IMR-90 (cell line): Measurements from ENCODE around the gene TSPAN32.

Experiments used
- BHLHE40 ChIP-seq: fragments of 150-350 bp; IDR thresholded peaks from 2 replicates; pipeline ENCODE4 v1.6.1; 2016; ENCODE audit warnings: mild to moderate bottlenecking, low read depth, low read length
- CEBPB ChIP-seq: IDR thresholded peaks from 2 replicates; pipeline ENCODE4 v1.6.1; 2012; ENCODE audit warnings: low read depth, low read length, improper control_type of control experiment
- FOS ChIP-seq: fragments of 150-350 bp; IDR thresholded peaks from 2 replicates; pipeline ENCODE4 v1.6.1; 2016; ENCODE audit warnings: low read depth, low read length
- MAFK ChIP-seq: IDR thresholded peaks from 2 replicates; pipeline ENCODE4 v1.6.1; 2012; ENCODE audit warnings: low read depth, low read length, improper control_type of control experiment
- MAZ ChIP-seq: IDR thresholded peaks from 2 replicates; pipeline ENCODE4 v1.6.1; 2012; ENCODE audit warnings: low read depth, mild to moderate bottlenecking, low read length, improper control_type of control experiment, moderate library complexity, borderline replicate concordance
- MXI1 ChIP-seq: IDR thresholded peaks from 2 replicates; pipeline ENCODE4 v1.6.1; 2012; ENCODE audit warnings: low read depth, mild to moderate bottlenecking, low read length, moderate library complexity, borderline replicate concordance
- POLR2A ChIP-seq: IDR thresholded peaks from 2 replicates; pipeline ENCODE4 v1.6.1; 2012; ENCODE audit warnings: mild to moderate bottlenecking, low read depth, low read length
- RAD21 ChIP-seq: IDR thresholded peaks from 2 replicates; pipeline ENCODE4 v1.6.1; 2012; ENCODE audit warnings: low read length, improper control_type of control experiment
- RCOR1 ChIP-seq: IDR thresholded peaks from 2 replicates; pipeline ENCODE4 v1.6.1; 2012; ENCODE audit warnings: mild to moderate bottlenecking, low read length, improper control_type of control experiment; ENCODE audit not compliant: insufficient replicate concordance
- RFX5 ChIP-seq: IDR thresholded peaks from 2 replicates; pipeline ENCODE4 v1.8.0; 2012; ENCODE audit warnings: low read depth, mild to moderate bottlenecking, low read length, moderate library complexity
- SMC3 ChIP-seq: fragments of 150-350 bp; IDR thresholded peaks from 2 replicates; pipeline ENCODE4 v1.6.1; 2016; ENCODE audit warnings: low read depth, mild to moderate bottlenecking, antibody characterized with exemption, low read length, moderate library complexity
- TF ChIP-seq, protein P1 (sequence below): conservative IDR thresholded peaks from 2 replicates; pipeline ENCODE4 v1.5.1; 2012; ENCODE audit warnings: mild to moderate bottlenecking, low read depth, low read length, improper control_type of control experiment
- TF ChIP-seq, protein P2 (sequence below): fragments of 150-350 bp; IDR thresholded peaks from 2 replicates; pipeline ENCODE4 v1.6.1; 2016; ENCODE audit warnings: low read depth, mild to moderate bottlenecking, low read length, moderate library complexity, borderline replicate concordance
- TF ChIP-seq, protein P3 (sequence below): fragments of 150-350 bp; IDR thresholded peaks from 2 replicates; pipeline ENCODE4 v1.6.1; 2017; ENCODE audit warnings: mild to moderate bottlenecking, antibody characterized with exemption, low read length, low read depth

DNA sequence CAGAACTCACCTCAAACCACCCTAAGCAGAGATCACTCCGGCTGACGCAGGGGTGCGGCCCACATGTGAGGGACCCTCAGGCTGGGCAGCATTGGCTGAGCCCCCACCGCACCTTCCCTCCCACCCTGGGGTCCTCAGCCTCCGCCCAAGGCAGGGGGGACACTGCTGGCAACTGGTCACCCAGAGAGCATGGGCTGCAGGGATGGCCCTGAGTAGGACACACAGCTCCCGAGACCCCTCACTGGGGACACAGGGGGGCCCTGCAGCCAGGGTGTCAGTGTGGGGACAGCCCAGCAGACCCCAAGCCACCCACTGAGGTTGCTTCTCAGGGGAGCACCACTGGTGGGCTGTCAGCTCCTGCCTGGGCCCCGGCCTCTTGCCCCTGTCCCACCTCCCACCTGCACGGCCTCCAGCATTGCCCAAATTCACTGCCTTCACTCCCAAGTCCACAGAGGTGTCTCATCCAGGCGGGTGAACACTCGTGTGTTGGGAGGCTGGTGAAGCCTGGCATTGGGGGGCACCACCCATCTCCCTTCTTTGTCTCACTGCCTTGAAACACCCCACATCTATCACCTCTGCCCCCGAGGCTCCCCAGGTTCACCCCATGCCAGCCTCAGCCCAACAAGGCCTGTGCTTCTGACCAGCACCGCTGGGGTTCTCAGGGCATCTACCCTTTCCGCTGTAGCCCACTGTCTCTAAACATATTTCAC, 4.7 kb upstream of the TSPAN32 start:
- TF ChIP-seq, protein P1, sequence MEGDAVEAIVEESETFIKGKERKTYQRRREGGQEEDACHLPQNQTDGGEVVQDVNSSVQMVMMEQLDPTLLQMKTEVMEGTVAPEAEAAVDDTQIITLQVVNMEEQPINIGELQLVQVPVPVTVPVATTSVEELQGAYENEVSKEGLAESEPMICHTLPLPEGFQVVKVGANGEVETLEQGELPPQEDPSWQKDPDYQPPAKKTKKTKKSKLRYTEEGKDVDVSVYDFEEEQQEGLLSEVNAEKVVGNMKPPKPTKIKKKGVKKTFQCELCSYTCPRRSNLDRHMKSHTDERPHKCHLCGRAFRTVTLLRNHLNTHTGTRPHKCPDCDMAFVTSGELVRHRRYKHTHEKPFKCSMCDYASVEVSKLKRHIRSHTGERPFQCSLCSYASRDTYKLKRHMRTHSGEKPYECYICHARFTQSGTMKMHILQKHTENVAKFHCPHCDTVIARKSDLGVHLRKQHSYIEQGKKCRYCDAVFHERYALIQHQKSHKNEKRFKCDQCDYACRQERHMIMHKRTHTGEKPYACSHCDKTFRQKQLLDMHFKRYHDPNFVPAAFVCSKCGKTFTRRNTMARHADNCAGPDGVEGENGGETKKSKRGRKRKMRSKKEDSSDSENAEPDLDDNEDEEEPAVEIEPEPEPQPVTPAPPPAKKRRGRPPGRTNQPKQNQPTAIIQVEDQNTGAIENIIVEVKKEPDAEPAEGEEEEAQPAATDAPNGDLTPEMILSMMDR: no peak
- TF ChIP-seq POLR2A (no peak), SMC3 (no peak), MAZ (no peak), MXI1 (no peak), RAD21 (no peak), BHLHE40 (no peak), MAFK (no peak), RCOR1 (no peak), CEBPB (no peak), FOS (no peak), RFX5 (no peak)
- TF ChIP-seq, protein P2, sequence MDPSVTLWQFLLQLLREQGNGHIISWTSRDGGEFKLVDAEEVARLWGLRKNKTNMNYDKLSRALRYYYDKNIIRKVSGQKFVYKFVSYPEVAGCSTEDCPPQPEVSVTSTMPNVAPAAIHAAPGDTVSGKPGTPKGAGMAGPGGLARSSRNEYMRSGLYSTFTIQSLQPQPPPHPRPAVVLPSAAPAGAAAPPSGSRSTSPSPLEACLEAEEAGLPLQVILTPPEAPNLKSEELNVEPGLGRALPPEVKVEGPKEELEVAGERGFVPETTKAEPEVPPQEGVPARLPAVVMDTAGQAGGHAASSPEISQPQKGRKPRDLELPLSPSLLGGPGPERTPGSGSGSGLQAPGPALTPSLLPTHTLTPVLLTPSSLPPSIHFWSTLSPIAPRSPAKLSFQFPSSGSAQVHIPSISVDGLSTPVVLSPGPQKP: no peak
- TF ChIP-seq, protein P3, sequence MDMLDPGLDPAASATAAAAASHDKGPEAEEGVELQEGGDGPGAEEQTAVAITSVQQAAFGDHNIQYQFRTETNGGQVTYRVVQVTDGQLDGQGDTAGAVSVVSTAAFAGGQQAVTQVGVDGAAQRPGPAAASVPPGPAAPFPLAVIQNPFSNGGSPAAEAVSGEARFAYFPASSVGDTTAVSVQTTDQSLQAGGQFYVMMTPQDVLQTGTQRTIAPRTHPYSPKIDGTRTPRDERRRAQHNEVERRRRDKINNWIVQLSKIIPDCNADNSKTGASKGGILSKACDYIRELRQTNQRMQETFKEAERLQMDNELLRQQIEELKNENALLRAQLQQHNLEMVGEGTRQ: no peak
